Stimulated activated CD4-positive, alpha-beta T cell treated with anti-CD3 and anti-CD28 coated beads, Interleukin-15, amount 100 ng/mL, for 48 hours (primary cell): Measurements from ENCODE around the gene EVA1B.
A peak's percentile ranks its signal among the peaks of the same experiment; 100 is the strongest.

Experiments
- DNase-seq, 2 donors: peaks; one replicate each; pipeline ENCODE4 v3.0.0-alpha.2; 2020; ENCODE audit warnings: low read depth in 2 of 2

Gene EVA1B

DNA sequence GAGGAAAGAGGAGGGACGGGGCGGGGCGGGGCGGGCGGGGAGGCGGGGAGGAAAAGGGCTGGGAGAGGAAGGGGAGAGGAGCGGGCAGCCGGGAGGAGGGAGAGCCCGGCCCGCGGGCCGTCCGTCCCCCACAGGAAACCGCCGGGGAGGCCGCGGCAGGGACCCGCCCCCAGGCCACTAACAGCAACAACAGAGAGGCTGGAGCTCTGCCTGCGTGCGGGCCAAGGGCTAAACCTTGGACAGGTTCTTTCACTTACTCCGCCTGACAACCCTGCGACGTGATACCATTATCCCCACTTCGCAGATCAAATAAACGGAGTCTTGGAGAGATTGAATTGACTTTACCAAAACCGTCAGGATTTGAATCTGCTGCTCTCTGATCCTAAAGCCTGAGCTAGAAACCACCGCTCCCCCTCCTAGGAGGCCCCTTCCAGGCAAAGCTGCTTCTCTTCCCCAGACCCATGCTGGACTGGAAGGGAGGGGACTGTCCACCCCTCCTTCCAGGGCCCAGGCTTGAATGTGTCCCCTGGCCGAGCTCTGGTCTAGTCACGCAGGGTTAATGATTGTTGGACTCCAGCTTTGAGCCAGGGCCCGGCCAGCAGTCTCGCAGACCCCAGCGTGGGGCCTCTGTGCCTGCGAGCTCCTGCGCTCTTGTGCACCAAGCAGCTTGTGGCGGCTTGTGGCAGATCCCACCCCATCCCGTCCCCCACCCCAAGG, at the start of gene EVA1B:
Gene EVA1B, minus strand, starts transcription at position 10 of the 717 bp plus-strand sequence. CDS start 608 bp downstream, outside the sequence.
- peak in 1 of 2 donors; percentile 49 for DNase-seq

- DNase-seq = no peak
Measured at GRCh38 chr1:36372617-36373016, 49.2 kb upstream of the EVA1B start.

- peak in 1 of 2 donors; percentile 77 for DNase-seq
Measured at GRCh38 chr1:36369061-36369861, 45.8 kb upstream of the EVA1B start.

DNA sequence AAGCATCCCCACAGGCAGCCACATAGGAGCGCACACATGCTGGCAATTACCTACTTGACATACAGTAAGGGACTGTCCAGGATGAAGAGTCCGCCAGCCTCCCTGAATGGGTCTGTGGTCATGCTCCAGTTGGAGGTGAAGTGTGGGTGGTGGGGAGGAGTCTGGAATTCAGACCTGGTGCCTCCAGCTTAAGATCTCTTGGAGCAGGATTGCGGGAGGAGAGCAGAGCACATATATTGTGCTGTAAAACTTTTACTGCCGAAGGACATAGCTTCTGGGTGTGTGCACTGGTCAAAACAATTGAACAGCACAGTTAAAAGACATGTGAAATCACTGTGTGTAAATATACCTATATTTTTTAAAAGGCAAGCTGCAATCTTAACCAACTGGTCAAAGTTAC, 44.4 kb upstream of the EVA1B start:
- no peak for DNase-seq

GRCh38 chr1:36367066-36367465, 43.6 kb upstream of the EVA1B start:
- no peak for DNase-seq

- DNase-seq = peak in 1 of 2 donors; percentile 30
Measured at GRCh38 chr1:36366091-36366661, 42.7 kb upstream of the EVA1B start.

GRCh38 chr1:36365381-36365780, 41.9 kb upstream of the EVA1B start:
- no peak for DNase-seq

- no peak for DNase-seq
Measured at GRCh38 chr1:36359911-36360550, 36.6 kb upstream of the EVA1B start.

GRCh38 chr1:36359383-36359782, 35.9 kb upstream of the EVA1B start:
- DNase-seq = no peak

DNA sequence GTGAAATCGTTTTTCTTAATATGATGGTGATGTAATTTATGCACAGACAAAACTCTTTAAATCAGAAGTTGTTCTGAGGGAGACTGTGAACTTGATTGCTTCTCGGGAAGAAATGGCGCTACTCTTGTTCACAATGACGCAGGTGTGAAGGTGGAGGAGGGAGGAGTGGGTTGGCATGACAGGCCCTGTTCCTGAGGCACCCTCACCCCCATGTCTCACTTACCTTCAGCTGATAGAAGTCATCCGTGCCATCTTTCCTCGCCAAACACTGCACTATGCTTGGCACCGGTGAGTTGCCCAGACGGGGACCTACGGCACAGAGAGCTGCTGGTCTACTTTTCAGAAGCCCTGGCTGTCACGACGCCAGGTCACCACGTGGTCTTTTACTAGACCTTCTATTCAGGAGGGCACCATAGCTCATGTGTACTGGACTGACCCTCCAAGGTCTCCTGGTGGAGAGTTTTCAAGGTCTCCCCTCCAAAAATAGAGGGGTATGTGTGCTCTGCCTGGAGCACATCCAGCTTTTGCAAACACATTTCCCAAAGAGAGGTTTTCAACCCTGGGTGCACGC, 35.2 kb upstream of the EVA1B start:
- no peak for DNase-seq

DNA sequence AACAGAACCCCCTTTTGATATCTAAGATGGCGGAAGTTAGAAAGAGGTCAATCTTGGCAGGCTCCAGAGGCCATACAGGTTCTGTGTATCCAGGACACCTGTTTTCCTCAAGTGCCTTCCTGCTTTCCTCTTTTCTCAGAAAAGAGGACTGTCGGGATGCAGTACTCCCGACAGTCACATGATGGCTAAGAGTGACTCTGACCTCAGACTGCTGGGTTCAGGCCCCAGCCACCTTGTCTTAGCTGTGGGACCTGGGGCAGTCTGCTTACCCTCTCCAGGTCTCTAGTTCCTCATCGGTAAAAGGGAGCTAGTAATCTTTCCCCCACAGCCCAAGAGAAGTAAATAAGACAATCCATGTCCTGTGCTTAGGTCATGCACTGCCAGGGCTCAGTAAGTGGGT, 32.4 kb upstream of the EVA1B start:
- no peak for DNase-seq

- no peak for DNase-seq
Measured at GRCh38 chr1:36354486-36354885, 31.0 kb upstream of the EVA1B start.

DNA sequence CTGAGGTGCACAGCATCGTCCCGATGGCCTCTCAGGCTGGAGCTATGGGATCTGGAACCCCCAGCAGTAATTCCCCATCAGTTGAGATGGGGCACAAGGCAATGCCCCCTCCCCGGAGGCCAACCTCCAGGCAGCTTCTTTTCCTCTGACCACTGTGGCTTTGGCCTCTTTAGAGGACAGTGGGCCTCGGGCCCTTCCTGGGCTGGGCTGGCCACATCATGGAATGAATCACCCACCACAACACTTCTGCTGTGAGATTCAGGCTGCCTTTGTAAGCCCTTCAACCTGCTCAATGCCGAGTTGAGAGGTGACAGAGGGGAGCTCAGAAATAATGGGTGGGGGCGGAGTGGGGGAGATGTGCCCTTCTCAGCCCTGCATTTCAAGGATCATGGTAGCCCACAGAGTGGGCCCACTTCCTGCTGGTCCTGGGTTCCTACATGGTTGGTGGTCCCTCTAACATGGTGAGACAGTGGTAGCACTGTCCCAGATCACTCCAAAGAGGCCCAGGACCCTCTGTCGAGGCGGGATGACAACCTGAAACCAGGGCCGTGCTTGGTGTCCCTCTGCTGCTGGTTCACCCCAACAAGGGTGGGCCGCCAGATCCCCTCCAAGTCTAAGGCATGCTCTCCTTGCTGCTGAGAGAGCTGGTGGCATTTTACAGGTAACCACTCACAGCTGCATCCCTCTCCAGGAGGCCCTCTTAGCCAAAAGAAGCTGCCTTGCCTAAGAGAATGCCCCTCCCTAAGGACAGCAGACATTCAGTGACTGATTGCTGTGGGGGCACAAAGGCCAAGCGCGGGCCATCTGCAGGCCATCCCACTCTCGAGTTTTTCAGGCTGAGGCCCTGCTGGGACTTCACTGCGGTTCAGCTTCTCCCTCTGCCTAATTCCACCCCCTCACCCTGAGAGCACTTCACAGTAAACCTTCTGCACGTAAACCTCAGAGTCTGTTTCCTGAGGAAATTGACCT, 29.7 kb upstream of the EVA1B start:
- no peak for DNase-seq

GRCh38 chr1:36352125-36352909, 28.9 kb upstream of the EVA1B start:
- no peak for DNase-seq

DNA sequence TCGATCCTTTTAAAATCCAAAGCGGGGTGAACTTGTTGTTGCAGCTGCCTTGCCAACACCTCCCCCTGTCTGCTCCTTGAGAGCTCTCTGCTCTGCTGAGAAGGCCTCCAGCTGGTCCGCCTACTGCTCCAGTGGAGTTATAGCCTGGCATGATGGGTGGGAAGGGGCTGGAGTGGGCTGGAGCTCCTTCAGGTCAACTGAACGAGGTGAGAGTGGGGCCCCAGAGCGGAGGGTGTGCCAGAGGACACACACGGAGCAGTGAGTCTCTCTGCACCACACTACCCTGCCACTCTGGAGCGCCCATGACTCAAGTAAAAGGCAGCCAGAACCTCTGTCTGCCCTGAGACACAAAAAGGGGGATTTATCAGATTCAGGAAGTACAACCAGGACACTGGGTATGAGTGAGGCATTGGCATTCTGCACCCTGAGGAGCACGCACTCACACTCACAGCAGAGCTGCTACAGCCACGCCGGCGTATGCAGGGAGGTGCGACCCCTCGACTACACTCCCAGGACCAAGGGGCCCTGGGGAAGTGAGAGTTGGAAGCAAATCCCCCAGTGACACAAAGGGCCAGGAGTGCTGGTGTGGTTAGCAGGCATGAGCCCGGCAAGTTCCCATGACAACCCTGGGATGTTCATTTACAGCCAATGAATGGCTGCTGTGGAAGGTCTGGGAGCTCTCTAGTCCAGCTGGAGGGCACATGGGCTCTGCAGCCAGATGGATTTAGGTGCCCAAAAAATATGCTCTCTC, 28.0 kb upstream of the EVA1B start:
- no peak for DNase-seq

DNA sequence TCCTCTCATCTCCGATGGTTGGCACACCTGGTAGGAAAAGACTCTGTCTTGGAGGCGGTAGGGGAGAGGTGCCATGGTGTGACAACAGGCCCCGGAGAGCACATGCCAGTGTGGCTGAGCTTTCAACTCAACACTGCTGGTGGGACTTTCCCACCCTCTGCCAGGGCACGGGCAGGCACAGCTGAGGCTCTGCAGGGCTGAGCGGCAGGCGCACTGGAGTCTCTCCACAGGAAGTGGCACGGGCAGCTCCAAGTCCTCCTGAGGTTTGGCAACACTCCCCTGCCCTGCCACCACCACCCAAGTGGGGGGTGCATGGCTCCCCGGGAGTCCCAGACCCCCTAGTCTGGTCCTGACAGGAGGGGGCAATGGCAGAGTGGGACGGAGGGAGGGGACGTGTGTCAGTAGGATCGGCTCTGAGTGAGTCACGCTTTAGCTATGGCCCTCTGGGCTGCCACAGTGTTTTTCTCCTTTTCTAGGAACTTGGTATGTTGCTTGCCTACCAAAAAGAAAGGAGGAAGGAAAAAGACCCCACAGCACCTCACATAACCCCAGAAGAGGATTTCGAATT, 27.3 kb upstream of the EVA1B start:
- DNase-seq = no peak

DNA sequence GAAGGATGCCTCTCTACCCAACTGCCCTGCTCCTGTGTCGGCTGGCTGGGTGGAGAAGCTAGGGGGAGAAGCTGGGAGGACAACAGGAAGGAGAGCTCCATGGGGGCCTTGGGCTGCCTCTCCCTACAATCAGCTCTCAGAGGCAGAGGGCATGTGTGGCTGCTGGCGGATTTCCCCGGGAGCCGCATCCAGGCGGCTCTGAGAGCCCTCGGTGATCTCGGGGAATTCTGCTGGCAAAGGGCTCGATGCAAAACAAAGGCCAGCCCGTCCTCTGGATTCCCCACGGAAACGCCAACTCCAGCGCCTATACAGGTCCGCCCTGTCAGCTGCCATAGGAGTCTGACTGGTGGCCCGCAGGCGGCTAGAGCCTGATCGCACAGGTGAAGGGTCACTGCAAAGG, 26.4 kb upstream of the EVA1B start:
- no peak for DNase-seq

DNA sequence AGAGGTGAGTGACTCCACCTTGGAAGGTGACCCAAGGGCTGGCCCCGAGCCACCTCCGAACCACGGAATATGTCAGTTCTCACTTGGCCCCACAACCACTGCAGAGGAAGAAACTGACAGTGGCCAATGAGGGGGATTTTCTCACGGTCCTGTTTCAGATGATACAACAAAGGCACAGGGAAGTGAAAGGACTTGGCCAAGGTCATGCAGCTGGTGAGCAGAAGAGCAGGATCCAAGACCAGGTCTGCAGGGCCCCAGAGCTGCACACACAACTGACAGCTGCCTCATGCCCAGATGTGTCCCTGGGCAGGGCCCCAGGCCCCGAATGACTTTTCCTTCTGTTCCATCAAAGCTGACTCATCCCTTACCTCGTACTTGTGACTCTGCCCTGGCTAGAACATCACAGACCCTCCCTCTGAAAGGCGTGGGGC, 25.8 kb upstream of the EVA1B start:
- no peak for DNase-seq
